Natural killer cell (primary cell): ENCODE data around the gene AUTS2. TPM values are rescaled to one million over a fixed set of nuclear protein-coding genes. Genes with fewer than 3 reads are reported as not detected.

Source experiments
- ATAC-seq, 3 donors: fragments of 150-1000 bp in 2 of 3; fragments of 200-7000 bp in 1 of 3; cut with Tn5 transposase; 1 replicate in 1 of 3; 2 replicates in 2 of 3; pipeline ENCODE4 v1.10.0; 2021; ENCODE audit warnings: mild to moderate bottlenecking in 2 of 3, moderate library complexity in 2 of 3
- DNase-seq, 2 donors: peaks; one replicate each; pipeline versions ENCODE4 v3.0.0 to v3.0.0-alpha.2; 2013 to 2021; ENCODE audit warnings: mixed read lengths in 1 of 2
- H3K27ac ChIP-seq: one replicate; pipeline ENCODE4 v1.5.1; 2013; ENCODE audit warnings: mild to moderate bottlenecking, low read length
- H3K27me3 ChIP-seq: one replicate; pipeline ENCODE4 v1.6.1; 2013; ENCODE audit warnings: low read length; ENCODE audit not compliant: control insufficient read depth, insufficient read depth
- H3K36me3 ChIP-seq: one replicate; pipeline ENCODE4 v1.6.1; 2013; ENCODE audit warnings: low read length; ENCODE audit not compliant: control insufficient read depth, insufficient read depth
- H3K4me1 ChIP-seq: one replicate; pipeline ENCODE4 v1.6.1; 2013; ENCODE audit warnings: low read length; ENCODE audit not compliant: control insufficient read depth, insufficient read depth
- H3K4me3 ChIP-seq: one replicate; pipeline ENCODE4 v1.5.1; 2013; ENCODE audit warnings: low read length
- H3K9me3 ChIP-seq: one replicate; pipeline ENCODE4 v1.6.1; 2013; ENCODE audit warnings: low read length; ENCODE audit not compliant: control insufficient read depth, insufficient read depth
- H3K27ac Mint-ChIP-seq, 2 donors: one replicate each; pipeline ENCODE4 v1.8.0; 2022; ENCODE audit warnings: mild to moderate bottlenecking in 2 of 2, mixed read lengths in 2 of 2, moderate library complexity in 1 of 2
- H3K27me3 Mint-ChIP-seq, 2 donors: one replicate each; pipeline ENCODE4 v1.8.0; 2022; ENCODE audit warnings: low read depth in 2 of 2, mixed read lengths in 2 of 2
- H3K36me3 Mint-ChIP-seq: one replicate; pipeline ENCODE4 v1.8.0; 2022; ENCODE audit warnings: mixed read lengths
- H3K4me1 Mint-ChIP-seq, 2 donors: one replicate each; pipeline ENCODE4 v1.8.0; 2022; ENCODE audit warnings: mixed read lengths in 2 of 2
- H3K4me3 Mint-ChIP-seq: one replicate; pipeline ENCODE4 v1.8.0; 2022; ENCODE audit warnings: mild to moderate bottlenecking, moderate library complexity, mixed read lengths
- H3K9me3 Mint-ChIP-seq, 2 donors: one replicate each; pipeline ENCODE4 v1.8.0; 2022; ENCODE audit warnings: mixed read lengths in 2 of 2
- CTCF ChIP-seq: fragments of 200-600 bp; IDR thresholded peaks from one replicate; pipeline ENCODE4 v1.8.0; 2022; ENCODE audit warnings: antibody characterized with exemption
- WGBS: methylation state at CpG from one replicate; pipeline ENCODE4 v1.1.7; 2013; ENCODE audit warnings: missing lambda C conversion rate; ENCODE audit not compliant: insufficient coverage; 5-methylcytosine and 5-hydroxymethylcytosine counted together
- intact Hi-C: fragments of 100-400 bp; cut with micrococcal nuclease; formaldehyde crosslinking; loops from one replicate; pipeline ENCODE4 v1.14.2; 2022
- total RNA-seq, 4 donors: library from RNA; stranded (reverse); fragments of 120-200 nt in 1 of 4; gene quantifications; one replicate each; pipeline versions ENCODE4 v1.2.3 to v1.2.4, GENCODE V29; 2013 to 2022

The AUTS2 gene
- total RNA-seq, 3 donors from 2014 or later (not counting 1 experiment from before 2014, with no cell fraction given), result 147 to 197 (median 155) TPM

DNA sequence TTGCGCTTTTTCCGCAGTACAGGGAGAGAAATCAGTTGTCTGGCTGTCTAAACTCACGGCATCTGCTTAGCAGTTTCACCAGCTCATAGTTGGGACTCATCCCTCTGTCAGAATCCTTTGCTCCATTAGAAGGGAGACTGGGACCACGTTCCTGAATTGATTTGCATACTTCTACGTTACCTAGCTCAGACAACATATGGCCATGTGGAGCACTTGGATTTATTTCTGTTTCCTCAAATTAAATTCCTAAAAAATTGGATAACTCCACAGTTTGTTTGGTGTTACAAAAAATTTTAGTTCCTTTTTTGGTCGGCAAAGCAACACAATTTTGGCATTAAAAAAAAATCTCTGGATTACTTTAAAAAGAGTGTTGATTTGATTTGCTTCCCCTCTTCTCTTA is 614.0 kb downstream of the AUTS2 start:
- no peak overlapping the region for H3K4me3 Mint-ChIP-seq
- Histone ChIP-seq H3K27me3 (no peaks in the 10 kb centered on the region), H3K4me1 (no peaks in the 10 kb centered on the region), H3K36me3 (no peaks in the 10 kb centered on the region), H3K4me3 (no peak overlapping the region), H3K9me3 (no peaks in the 10 kb centered on the region), H3K27ac (no peak overlapping the region)
- TF ChIP-seq CTCF, result no peak
- WGBS, result 93% methylated on average over 5 of the region's 6 CpGs
- no peaks in the 10 kb centered on the region for H3K36me3 Mint-ChIP-seq
- H3K9me3 Mint-ChIP-seq, result no peaks in the 10 kb centered on the region
- intact Hi-C loops, result no loop called here
- ATAC-seq (no peak), DNase-seq (no peak)
- H3K27ac Mint-ChIP-seq, result no peak overlapping the region
- H3K27me3 Mint-ChIP-seq, result no peaks in the 10 kb centered on the region
- H3K4me1 Mint-ChIP-seq, result peaks cover 0 to 4% of the 10 kb centered on the region in 2 donors

GRCh38 chr7:70214071-70214470 is 615.8 kb downstream of the AUTS2 start:
- H3K4me1 Mint-ChIP-seq, result peaks cover 0 to 4% of the 10 kb centered on the region in 2 donors
- H3K9me3 ChIP-seq, result no peaks in the 10 kb centered on the region
- ATAC-seq (no peak), DNase-seq (no peak)
- H3K4me1 ChIP-seq, result no peaks in the 10 kb centered on the region
- intact Hi-C loops, result no loop called here
- H3K4me3 Mint-ChIP-seq, result no peak overlapping the region
- H3K27me3 Mint-ChIP-seq, result no peaks in the 10 kb centered on the region
- no peaks in the 10 kb centered on the region for H3K36me3 ChIP-seq
- no peaks in the 10 kb centered on the region for H3K36me3 Mint-ChIP-seq
- no peak for TF ChIP-seq CTCF
- no peaks in the 10 kb centered on the region for H3K9me3 Mint-ChIP-seq
- H3K4me3 ChIP-seq, result no peak overlapping the region
- no peaks in the 10 kb centered on the region for H3K27me3 ChIP-seq
- no peak overlapping the region for H3K27ac Mint-ChIP-seq
- no peak overlapping the region for H3K27ac ChIP-seq

GRCh38 chr7:70215491-70215890 is 617.2 kb downstream of the AUTS2 start:
- Histone ChIP-seq H3K9me3 (no peaks in the 10 kb centered on the region), H3K4me1 (no peaks in the 10 kb centered on the region), H3K27ac (no peak overlapping the region), H3K36me3 (no peaks in the 10 kb centered on the region), H3K27me3 (no peaks in the 10 kb centered on the region), H3K4me3 (no peak overlapping the region)
- 100% methylated on average over 1 of the region's 1 CpG for WGBS
- intact Hi-C loops, result no loop called here
- DNase-seq (no peak), ATAC-seq (no peak)
- Mint-ChIP-seq H3K4me1 (peaks cover 0 to 4% of the 10 kb centered on the region in 2 donors), H3K9me3 (no peaks in the 10 kb centered on the region), H3K4me3 (no peak overlapping the region), H3K36me3 (no peaks in the 10 kb centered on the region), H3K27me3 (no peaks in the 10 kb centered on the region), H3K27ac (no peak overlapping the region)
- no peak for TF ChIP-seq CTCF

DNA sequence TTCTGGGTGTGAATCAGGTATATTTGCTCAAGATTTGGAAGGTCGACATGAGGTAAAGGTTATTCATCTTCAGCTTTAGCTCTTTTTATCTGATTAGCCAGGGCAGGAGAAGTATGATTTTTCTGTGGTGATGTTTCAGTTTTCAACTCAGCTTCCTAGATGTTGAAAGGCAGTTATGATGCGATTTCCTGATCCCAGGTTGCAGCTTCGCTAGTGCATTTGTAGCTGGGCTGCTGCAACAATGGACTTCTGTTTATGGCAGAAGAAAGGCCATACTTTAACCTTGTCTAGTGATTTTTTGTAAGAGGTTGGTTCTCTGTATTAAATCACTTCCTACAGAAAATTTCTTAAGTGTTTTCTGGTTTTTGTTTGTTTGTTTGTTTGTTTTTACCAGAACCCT is 619.3 kb downstream of the AUTS2 start:
- H3K4me3 Mint-ChIP-seq, result no peak overlapping the region
- H3K4me1 Mint-ChIP-seq, result peaks cover 0 to 4% of the 10 kb centered on the region in 2 donors
- no peak overlapping the region for H3K27ac Mint-ChIP-seq
- Histone ChIP-seq H3K36me3 (no peaks in the 10 kb centered on the region), H3K27me3 (no peaks in the 10 kb centered on the region), H3K4me3 (no peak overlapping the region), H3K27ac (no peak overlapping the region), H3K4me1 (no peaks in the 10 kb centered on the region), H3K9me3 (no peaks in the 10 kb centered on the region)
- no peaks in the 10 kb centered on the region for H3K36me3 Mint-ChIP-seq
- no peaks in the 10 kb centered on the region for H3K27me3 Mint-ChIP-seq
- H3K9me3 Mint-ChIP-seq, result no peaks in the 10 kb centered on the region
- ATAC-seq (no peak), DNase-seq (no peak)
- intact Hi-C loops, result no loop called here
- WGBS, result 75% methylated on average over 3 of the region's 3 CpGs
- no peak for TF ChIP-seq CTCF
